Measurements from ENCODE around the gene E2F1. TPM values are rescaled to one million over a fixed set of nuclear protein-coding genes. Genes with fewer than 3 reads are reported as not detected.

Gene E2F1
- total RNA-seq, 4 donors from 2014 or later = 1.8 to 5.0 (median 2.9) TPM

DNA sequence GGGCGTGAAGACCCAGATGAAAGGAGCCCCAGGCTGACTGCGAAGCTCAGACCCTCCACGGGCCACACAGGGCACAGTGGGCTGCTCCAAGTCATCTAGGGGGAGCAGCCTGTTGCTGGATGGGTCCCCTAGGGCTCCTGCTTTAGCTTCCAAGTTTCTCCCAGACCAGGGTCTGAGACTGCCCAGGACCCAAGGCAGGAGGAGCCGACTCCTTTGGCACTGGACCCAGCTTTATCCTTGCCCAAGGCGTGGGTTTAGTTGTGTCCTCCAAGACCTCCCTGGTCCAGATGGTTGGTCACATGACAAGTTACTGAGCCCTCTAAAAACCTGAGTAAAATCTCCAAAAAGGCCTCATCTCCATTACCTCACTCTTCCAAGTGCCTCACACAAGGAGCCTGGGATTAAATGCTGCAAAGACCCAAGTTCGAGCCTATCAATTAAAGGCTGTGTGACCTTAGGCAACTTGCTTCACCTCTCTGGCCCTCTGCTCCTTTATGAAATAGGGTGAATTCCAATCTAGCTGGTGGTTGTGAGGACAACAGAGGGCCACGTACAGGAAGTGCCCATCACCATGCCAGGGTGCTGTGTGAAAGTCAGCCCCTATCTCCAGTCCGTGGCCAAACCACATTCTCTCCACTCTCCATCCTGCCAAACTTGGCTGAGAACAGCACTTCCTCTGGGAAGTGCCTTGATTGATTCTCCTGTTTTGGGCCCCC, 14.5 kb downstream of the E2F1 start:
- TF ChIP-seq CTCF (IDR thresholded peaks at IDR 0.05) = no peak
- 84% methylated on average over 8 of the region's 8 CpGs for WGBS
- no peaks in the 10 kb centered on the region for H3K9me3 ChIP-seq
- peaks cover 0 to 33% (median 23%) of the 10 kb centered on the region in 4 donors for H3K36me3 ChIP-seq
- H3K27ac ChIP-seq (replicated peaks in 1 of 4) = peak overlapping the region; percentile 37 to 97 (median 96)
- no peaks in the 10 kb centered on the region for H3K27me3 ChIP-seq
- H3K4me3 ChIP-seq = no peak overlapping the region
- no peak for DNase-seq (ENCODE audit: extremely low spot score)
- intact Hi-C loops (cut with DNase I) = no loop called here
- peaks cover 40 to 74% (median 62%) of the 10 kb centered on the region in 4 donors for H3K4me1 ChIP-seq

GRCh38 chr20:33670715-33671499, 15.3 kb downstream of the E2F1 start:
- Histone ChIP-seq H3K36me3 (peaks cover 0 to 33% (median 23%) of the 10 kb centered on the region in 4 donors), H3K9me3 (no peaks in the 10 kb centered on the region), H3K27me3 (no peaks in the 10 kb centered on the region), H3K4me3 (no peak overlapping the region), H3K27ac (replicated peaks in 1 of 4) (peak overlapping the region in 2 of 4 donors; percentile 95 to 96), H3K4me1 (peaks cover 43 to 74% (median 60%) of the 10 kb centered on the region in 4 donors)
- 89% methylated on average over 6 of the region's 6 CpGs for whole genome bisulfite sequencing
- TF ChIP-seq POLR2A (IDR thresholded peaks at IDR 0.05; ENCODE audit: low read depth) (no peak), EP300 (IDR thresholded peaks at IDR 0.05) (no peak), CTCF (IDR thresholded peaks at IDR 0.05) (no peak), POLR2AphosphoS5 (IDR thresholded peaks at IDR 0.05) (no peak)
- intact Hi-C loops (cut with DNase I) = no loop called here
- no peak for DNase-seq (ENCODE audit: extremely low spot score)

- Histone ChIP-seq H3K4me3 (no peak overlapping the region), H3K9me3 (no peaks in the 10 kb centered on the region), H3K4me1 (peaks cover 42 to 70% (median 57%) of the 10 kb centered on the region in 4 donors), H3K27ac (replicated peaks in 1 of 4) (peak overlapping the region in 2 of 4 donors; percentile 24 to 44), H3K27me3 (no peaks in the 10 kb centered on the region), H3K36me3 (peaks cover 0 to 33% (median 23%) of the 10 kb centered on the region in 4 donors)
- TF ChIP-seq POLR2AphosphoS5 (IDR thresholded peaks at IDR 0.05) = no peak
- no peak for TF ChIP-seq CTCF (IDR thresholded peaks at IDR 0.05)
- TF ChIP-seq EP300 (IDR thresholded peaks at IDR 0.05) = no peak
- no peak for TF ChIP-seq POLR2A (IDR thresholded peaks at IDR 0.05; ENCODE audit: low read depth)
- intact Hi-C loops (cut with DNase I) = no loop called here
- no peak for DNase-seq (ENCODE audit: extremely low spot score)
- WGBS = 78% methylated on average over 13 of the region's 13 CpGs
Observed at GRCh38 chr20:33669873-33670640, 16.1 kb downstream of the E2F1 start.

DNA sequence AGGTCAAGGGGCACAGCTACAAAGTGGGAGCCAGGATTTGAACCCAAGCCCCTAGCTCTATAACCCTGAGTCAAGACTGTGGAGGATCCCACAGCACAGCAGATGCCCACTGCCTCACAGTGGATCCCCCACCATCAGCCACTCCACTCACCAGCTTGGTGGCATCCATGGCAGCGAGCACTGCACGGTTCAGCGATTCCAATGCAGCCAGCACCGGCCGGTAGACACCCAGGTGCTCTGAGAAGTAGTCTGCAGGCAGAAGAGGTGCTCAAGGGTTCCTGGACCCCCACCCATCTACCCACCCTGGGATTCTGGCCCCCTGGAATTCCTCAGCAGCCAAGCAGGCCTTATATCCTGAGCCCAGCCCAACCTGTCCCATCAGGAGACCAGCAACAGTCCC, 17.0 kb downstream of the E2F1 start:
- Histone ChIP-seq H3K4me1 (peaks cover 42 to 70% (median 56%) of the 10 kb centered on the region in 4 donors), H3K9me3 (no peaks in the 10 kb centered on the region), H3K4me3 (no peak overlapping the region), H3K27me3 (no peaks in the 10 kb centered on the region), H3K36me3 (peaks cover 0 to 33% (median 23%) of the 10 kb centered on the region in 4 donors), H3K27ac (replicated peaks in 1 of 4) (peak overlapping the region in 1 of 4 donors; percentile 44)
- 89% methylated on average over 5 of the region's 5 CpGs for WGBS
- TF ChIP-seq EP300 (IDR thresholded peaks at IDR 0.05) = no peak
- TF ChIP-seq CTCF (IDR thresholded peaks at IDR 0.05) = no peak
- no peak for TF ChIP-seq POLR2AphosphoS5 (IDR thresholded peaks at IDR 0.05)
- intact Hi-C loops (cut with DNase I) = no loop called here
- no peak for DNase-seq (ENCODE audit: extremely low spot score)

All from esophagus muscularis mucosa (tissue), 4 donors.